Measurements from ENCODE around the gene RBM34.

RBM34 gene

GRCh38 chr1:235134171-235134570 is 26.9 kb downstream of the RBM34 start:
- POLR2A ChIA-PET: no interaction called here
- TF ChIP-seq, protein P1, sequence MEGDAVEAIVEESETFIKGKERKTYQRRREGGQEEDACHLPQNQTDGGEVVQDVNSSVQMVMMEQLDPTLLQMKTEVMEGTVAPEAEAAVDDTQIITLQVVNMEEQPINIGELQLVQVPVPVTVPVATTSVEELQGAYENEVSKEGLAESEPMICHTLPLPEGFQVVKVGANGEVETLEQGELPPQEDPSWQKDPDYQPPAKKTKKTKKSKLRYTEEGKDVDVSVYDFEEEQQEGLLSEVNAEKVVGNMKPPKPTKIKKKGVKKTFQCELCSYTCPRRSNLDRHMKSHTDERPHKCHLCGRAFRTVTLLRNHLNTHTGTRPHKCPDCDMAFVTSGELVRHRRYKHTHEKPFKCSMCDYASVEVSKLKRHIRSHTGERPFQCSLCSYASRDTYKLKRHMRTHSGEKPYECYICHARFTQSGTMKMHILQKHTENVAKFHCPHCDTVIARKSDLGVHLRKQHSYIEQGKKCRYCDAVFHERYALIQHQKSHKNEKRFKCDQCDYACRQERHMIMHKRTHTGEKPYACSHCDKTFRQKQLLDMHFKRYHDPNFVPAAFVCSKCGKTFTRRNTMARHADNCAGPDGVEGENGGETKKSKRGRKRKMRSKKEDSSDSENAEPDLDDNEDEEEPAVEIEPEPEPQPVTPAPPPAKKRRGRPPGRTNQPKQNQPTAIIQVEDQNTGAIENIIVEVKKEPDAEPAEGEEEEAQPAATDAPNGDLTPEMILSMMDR (IDR thresholded peaks at IDR 0.05; ENCODE audit: insufficient read depth, low read length, missing control alignments): no peak
- CTCF ChIA-PET: interaction anchor here (1.7 kb wide), 1 partner anchor 13 kb away, joined by 6 read pairs; no protein-coding TSS in a partner anchor
- H3K4me3 ChIP-seq (ENCODE audit: low read depth, low read length): no peak overlapping the region
- DNase-seq (ENCODE audit: low read depth, low spot score): no peak

GRCh38 chr1:235133086-235133485 is 28.0 kb downstream of the RBM34 start:
- H3K4me3 ChIP-seq (ENCODE audit: low read depth, low read length): no peak overlapping the region
- TF ChIP-seq, protein P1 (IDR thresholded peaks at IDR 0.05; ENCODE audit: insufficient read depth, low read length, missing control alignments): no peak
- CTCF ChIA-PET: interaction anchor here (0.8 to 1.7 kb wide), 2 partner anchors 14 to 45 kb away, joined by 3 to 6 read pairs; no protein-coding TSS in a partner anchor
- POLR2A ChIA-PET: interaction anchor here (0.9 kb wide), 1 partner anchor 637 kb away, joined by 3 read pairs; no protein-coding TSS in a partner anchor
- DNase-seq (ENCODE audit: low read depth, low spot score): no peak

DNA sequence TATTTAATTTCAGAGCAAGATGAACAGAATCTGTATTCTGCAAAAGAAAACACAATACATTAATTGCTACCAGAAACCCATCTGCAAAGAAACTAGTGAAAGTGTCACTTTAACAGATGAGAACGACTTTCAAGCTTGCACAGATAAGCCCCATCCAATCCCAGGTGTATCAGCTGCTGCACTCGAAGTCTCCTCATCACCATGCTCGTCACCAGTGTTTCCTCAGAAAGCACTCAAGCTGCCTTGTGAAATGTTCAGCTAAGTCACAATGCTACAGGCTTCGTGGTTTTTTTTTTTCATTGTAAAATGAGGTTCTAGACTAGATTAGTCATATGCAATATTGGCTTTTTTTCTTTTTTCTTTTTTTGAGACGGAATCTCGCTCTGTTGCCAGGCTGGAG is 29.1 kb downstream of the RBM34 start:
- no peak for DNase-seq (ENCODE audit: low read depth, low spot score)
- ChIA-PET CTCF (interaction anchor here (0.8 kb wide), 1 partner anchor 29 kb away, joined by 3 read pairs; the partner anchor contains the start of gene RBM34), POLR2A (no interaction called here)
- TF ChIP-seq, protein P1 (IDR thresholded peaks at IDR 0.05; ENCODE audit: insufficient read depth, low read length, missing control alignments): no peak
- no peak overlapping the region for H3K4me3 ChIP-seq (ENCODE audit: low read depth, low read length)

- POLR2A ChIA-PET: no interaction called here
- TF ChIP-seq, protein P1 (IDR thresholded peaks at IDR 0.05; ENCODE audit: insufficient read depth, low read length, missing control alignments): no peak
- CTCF ChIA-PET: interaction anchor here (1.0 kb wide), 1 partner anchor 281 kb away, joined by 3 read pairs; no protein-coding TSS in a partner anchor
- DNase-seq (ENCODE audit: low read depth, low spot score): no peak
- no peak overlapping the region for H3K4me3 ChIP-seq (ENCODE audit: low read depth, low read length)
These were observed 30.2 kb downstream of the RBM34 start for GRCh38 chr1:235130766-235131270.

- no peak overlapping the region for H3K4me3 ChIP-seq (ENCODE audit: low read depth, low read length)
- CTCF ChIA-PET: interaction anchor here (0.9 to 1.0 kb wide), 2 partner anchors 25 to 282 kb away, joined by 3 read pairs; no protein-coding TSS in a partner anchor
- TF ChIP-seq, protein P1 (IDR thresholded peaks at IDR 0.05; ENCODE audit: insufficient read depth, low read length, missing control alignments): no peak
- POLR2A ChIA-PET: interaction anchor here (1.7 kb wide), 1 partner anchor 9 kb away, joined by 3 read pairs; no protein-coding TSS in a partner anchor
- DNase-seq (ENCODE audit: low read depth, low spot score): no peak
These were observed 31.1 kb downstream of the RBM34 start for GRCh38 chr1:235129774-235130570.

Data from AG04449 (cell line).